ENCODE results near the gene ANKRD44. TPM values are rescaled to one million over a fixed set of nuclear protein-coding genes. Genes with fewer than 3 reads are reported as not detected.

The ANKRD44 gene
- total RNA-seq, 1 experiment from 2014 or later, result 7.8 TPM

- intact Hi-C loops (cut with micrococcal nuclease; ENCODE audit: unreplicated experiment) (no loop called here), in situ Hi-C loops (cut with HindIII; ENCODE audit: low pct_unique_long_range_greater_than_20kb, low sequenced_read_pairs) (no loop called here)
- H3K27me3 ChIP-seq (ENCODE audit: control insufficient read depth, insufficient read depth, low read length), result no peaks in the 10 kb centered on the region
- POLR2A ChIA-PET, result interaction anchor here (0.6 kb wide), 1 partner anchor 31 kb away, joined by 3 read pairs; no protein-coding TSS in a partner anchor
- no TSS peak for BruUV-seq (replicated peaks)
- TF ChIP-seq SIN3A (IDR thresholded peaks at IDR 0.05; ENCODE audit: borderline replicate concordance, insufficient read depth, low read depth, low read length) (no peak), TCF7L2 (IDR thresholded peaks at IDR 0.05; ENCODE audit: low read depth, low read length) (no peak), POLR2AphosphoS5 (IDR thresholded peaks at IDR 0.05; ENCODE audit: low read depth, low read length) (no peak), CTCF (IDR thresholded peaks at IDR 0.05) (no peak), REST (IDR thresholded peaks at IDR 0.05; ENCODE audit: insufficient read depth in 1 of 2, low read depth in 2 of 2, low read length in 1 of 2) (no peak)
- no peaks in the 10 kb centered on the region for H3K9me3 ChIP-seq (ENCODE audit: control insufficient read depth, insufficient read depth, low read depth, low read length)
- ATAC-seq (no peak), DNase-seq (ENCODE audit: low read depth, low spot score) (no peak)
- H3K27ac ChIP-seq (ENCODE audit: low read length), result no peak overlapping the region
- no peaks in the 10 kb centered on the region for H3K4me1 ChIP-seq (ENCODE audit: control insufficient read depth, insufficient read depth, low read length)
- no peaks in the 10 kb centered on the region for H3K36me3 ChIP-seq (ENCODE audit: control insufficient read depth, insufficient read depth, low read length)
- H3K4me3 ChIP-seq (ENCODE audit: low read depth in 2 of 2, low read length in 2 of 2), result no peak overlapping the region
- CTCF ChIA-PET, result no interaction called here
These were observed 62.6 kb downstream of the ANKRD44 start for GRCh38 chr2:197248001-197248401.

- in situ Hi-C loops (cut with HindIII; ENCODE audit: low pct_unique_long_range_greater_than_20kb, low sequenced_read_pairs) (no loop called here), intact Hi-C loops (cut with micrococcal nuclease; ENCODE audit: unreplicated experiment) (no loop called here)
- no peaks in the 10 kb centered on the region for H3K36me3 ChIP-seq (ENCODE audit: control insufficient read depth, insufficient read depth, low read length)
- ATAC-seq, result no peak
- TF ChIP-seq TCF7L2 (IDR thresholded peaks at IDR 0.05; ENCODE audit: low read depth, low read length) (no peak), REST (IDR thresholded peaks at IDR 0.05; ENCODE audit: insufficient read depth in 1 of 2, low read depth in 2 of 2, low read length in 1 of 2) (no peak), POLR2AphosphoS5 (IDR thresholded peaks at IDR 0.05; ENCODE audit: low read depth, low read length) (no peak), SIN3A (IDR thresholded peaks at IDR 0.05; ENCODE audit: borderline replicate concordance, insufficient read depth, low read depth, low read length) (no peak), CTCF (IDR thresholded peaks at IDR 0.05) (no peak)
- H3K4me3 ChIP-seq (ENCODE audit: low read depth in 2 of 2, low read length in 2 of 2), result no peak overlapping the region
- no peaks in the 10 kb centered on the region for H3K27me3 ChIP-seq (ENCODE audit: control insufficient read depth, insufficient read depth, low read length)
- no peak for DNase-seq (ENCODE audit: low read depth, low spot score)
- no peaks in the 10 kb centered on the region for H3K4me1 ChIP-seq (ENCODE audit: control insufficient read depth, insufficient read depth, low read length)
- ChIA-PET POLR2A (no interaction called here), CTCF (no interaction called here)
- BruUV-seq (replicated peaks), result no TSS peak
- no peak overlapping the region for H3K27ac ChIP-seq (ENCODE audit: low read length)
- no peaks in the 10 kb centered on the region for H3K9me3 ChIP-seq (ENCODE audit: control insufficient read depth, insufficient read depth, low read depth, low read length)
These were observed 63.5 kb downstream of the ANKRD44 start for GRCh38 chr2:197247083-197247482.
